WTC11 (cell line): ENCODE results near the gene PLEKHO2.
A peak's percentile ranks its signal among the peaks of the same experiment; 100 is the strongest.

ENCODE experiments used
- CREB1 ChIP-seq: sonication (generic); formaldehyde crosslinking; IDR thresholded peaks from 2 replicates; pipeline ENCODE4 v1.8.0; 2023; ENCODE audit warnings: mild to moderate bottlenecking, missing genetic modification reagents
- ESRRA ChIP-seq: sonication (generic); formaldehyde crosslinking; IDR thresholded peaks from 2 replicates; pipeline ENCODE4 v1.8.1; 2022; ENCODE audit warnings: mild to moderate bottlenecking, missing genetic modification reagents, borderline replicate concordance
- NR2C2 ChIP-seq: sonication (generic); formaldehyde crosslinking; IDR thresholded peaks from 2 replicates; pipeline ENCODE4 v1.8.0; 2022; ENCODE audit warnings: mild to moderate bottlenecking, missing genetic modification reagents
- SP1 ChIP-seq: sonication (generic); formaldehyde crosslinking; conservative IDR thresholded peaks from 2 replicates; pipeline ENCODE4 v1.8.1; 2022; ENCODE audit warnings: missing genetic modification reagents
- ZBTB21 ChIP-seq: sonication (generic); formaldehyde crosslinking; IDR thresholded peaks from 2 replicates; pipeline ENCODE4 v1.8.1; 2023; ENCODE audit warnings: mild to moderate bottlenecking, missing genetic modification reagents, borderline replicate concordance
- ZNF396 ChIP-seq: fragments of 250-450 bp; sonication (Bioruptor Pico); IDR thresholded peaks from 2 replicates; pipeline ENCODE4 v1.8.0; 2021; ENCODE audit warnings: mild to moderate bottlenecking, moderate library complexity, borderline replicate concordance
- TF ChIP-seq, protein P1 (sequence below): sonication (generic); formaldehyde crosslinking; IDR thresholded peaks from 2 replicates; pipeline ENCODE4 v1.8.1; 2023; ENCODE audit warnings: mild to moderate bottlenecking, missing genetic modification reagents, moderate library complexity
- TF ChIP-seq, protein P2 (sequence below): fragments of 200-600 bp; IDR thresholded peaks from 2 replicates; pipeline ENCODE4 v1.8.0; 2022; ENCODE audit warnings: antibody characterized with exemption
- TF ChIP-seq, protein P3 (sequence below): sonication (generic); formaldehyde crosslinking; IDR thresholded peaks from 2 replicates; pipeline ENCODE4 v1.8.1; 2022; ENCODE audit warnings: low read depth, missing genetic modification reagents, borderline replicate concordance

DNA sequence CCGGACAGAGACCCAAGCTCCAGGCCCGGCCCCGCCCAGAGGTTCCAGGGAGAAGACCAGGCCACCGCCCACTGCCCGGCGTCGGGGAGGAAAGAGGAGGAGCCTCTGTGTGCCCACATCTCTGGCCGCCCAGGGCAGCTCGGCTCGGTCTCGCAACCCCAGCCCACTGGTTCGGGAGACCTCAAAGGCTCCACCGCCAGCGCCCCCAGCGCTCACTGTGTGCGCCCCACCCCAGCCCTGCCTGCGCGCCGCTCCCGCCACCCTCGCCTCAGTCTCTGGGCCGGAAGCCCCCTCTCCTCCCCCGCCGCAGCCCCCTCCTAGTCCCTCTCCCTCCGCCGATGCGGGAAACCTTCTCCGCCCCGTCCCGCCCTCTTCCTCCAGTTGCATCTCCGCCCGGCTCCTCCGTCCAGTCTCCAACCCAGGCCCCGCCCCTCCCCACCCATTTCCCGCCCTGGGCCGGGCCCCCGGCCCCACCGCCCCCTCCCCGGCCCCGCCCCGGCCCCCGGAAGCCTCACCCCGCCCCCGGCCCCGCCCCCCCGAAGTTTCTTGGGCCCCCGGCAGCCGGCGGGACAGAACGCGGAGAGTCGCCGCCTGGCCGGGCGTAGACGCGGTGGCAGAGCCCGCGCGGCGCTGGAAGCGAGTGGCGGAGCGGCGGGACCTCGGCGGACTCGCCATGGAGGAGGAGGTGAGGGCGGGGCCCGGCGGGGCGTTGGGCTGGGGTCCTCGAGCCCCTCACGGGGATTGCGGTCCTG, at the start of gene PLEKHO2:
- TF ChIP-seq, protein P1, sequence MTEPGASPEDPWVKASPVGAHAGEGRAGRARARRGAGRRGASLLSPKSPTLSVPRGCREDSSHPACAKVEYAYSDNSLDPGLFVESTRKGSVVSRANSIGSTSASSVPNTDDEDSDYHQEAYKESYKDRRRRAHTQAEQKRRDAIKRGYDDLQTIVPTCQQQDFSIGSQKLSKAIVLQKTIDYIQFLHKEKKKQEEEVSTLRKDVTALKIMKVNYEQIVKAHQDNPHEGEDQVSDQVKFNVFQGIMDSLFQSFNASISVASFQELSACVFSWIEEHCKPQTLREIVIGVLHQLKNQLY (CRISPR knock-in tag): no peak
- TF ChIP-seq, protein P2, sequence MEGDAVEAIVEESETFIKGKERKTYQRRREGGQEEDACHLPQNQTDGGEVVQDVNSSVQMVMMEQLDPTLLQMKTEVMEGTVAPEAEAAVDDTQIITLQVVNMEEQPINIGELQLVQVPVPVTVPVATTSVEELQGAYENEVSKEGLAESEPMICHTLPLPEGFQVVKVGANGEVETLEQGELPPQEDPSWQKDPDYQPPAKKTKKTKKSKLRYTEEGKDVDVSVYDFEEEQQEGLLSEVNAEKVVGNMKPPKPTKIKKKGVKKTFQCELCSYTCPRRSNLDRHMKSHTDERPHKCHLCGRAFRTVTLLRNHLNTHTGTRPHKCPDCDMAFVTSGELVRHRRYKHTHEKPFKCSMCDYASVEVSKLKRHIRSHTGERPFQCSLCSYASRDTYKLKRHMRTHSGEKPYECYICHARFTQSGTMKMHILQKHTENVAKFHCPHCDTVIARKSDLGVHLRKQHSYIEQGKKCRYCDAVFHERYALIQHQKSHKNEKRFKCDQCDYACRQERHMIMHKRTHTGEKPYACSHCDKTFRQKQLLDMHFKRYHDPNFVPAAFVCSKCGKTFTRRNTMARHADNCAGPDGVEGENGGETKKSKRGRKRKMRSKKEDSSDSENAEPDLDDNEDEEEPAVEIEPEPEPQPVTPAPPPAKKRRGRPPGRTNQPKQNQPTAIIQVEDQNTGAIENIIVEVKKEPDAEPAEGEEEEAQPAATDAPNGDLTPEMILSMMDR: no peak
- TF ChIP-seq CREB1 (no peak), ZNF396 (CRISPR knock-in tag) (no peak), NR2C2 (CRISPR knock-in tag) (no peak), ESRRA (CRISPR knock-in tag) (no peak), SP1 (CRISPR knock-in tag) (peak; percentile 83), ZBTB21 (0 out of 2 replicates have a peak, but pooled peaks have one; percentile 73)
- TF ChIP-seq, protein P3, sequence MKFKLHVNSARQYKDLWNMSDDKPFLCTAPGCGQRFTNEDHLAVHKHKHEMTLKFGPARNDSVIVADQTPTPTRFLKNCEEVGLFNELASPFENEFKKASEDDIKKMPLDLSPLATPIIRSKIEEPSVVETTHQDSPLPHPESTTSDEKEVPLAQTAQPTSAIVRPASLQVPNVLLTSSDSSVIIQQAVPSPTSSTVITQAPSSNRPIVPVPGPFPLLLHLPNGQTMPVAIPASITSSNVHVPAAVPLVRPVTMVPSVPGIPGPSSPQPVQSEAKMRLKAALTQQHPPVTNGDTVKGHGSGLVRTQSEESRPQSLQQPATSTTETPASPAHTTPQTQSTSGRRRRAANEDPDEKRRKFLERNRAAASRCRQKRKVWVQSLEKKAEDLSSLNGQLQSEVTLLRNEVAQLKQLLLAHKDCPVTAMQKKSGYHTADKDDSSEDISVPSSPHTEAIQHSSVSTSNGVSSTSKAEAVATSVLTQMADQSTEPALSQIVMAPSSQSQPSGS (CRISPR knock-in tag): no peak
